ENCODE results near the gene ATG16L2. TPM values are rescaled to one million over a fixed set of nuclear protein-coding genes. Genes with fewer than 3 reads are reported as not detected.
"Not testable (repeated sequence)": the region's sequence is repeated elsewhere in the genome, so short reads cannot be mapped to it uniquely, and the experiment has no call there.

ATG16L2 gene
- total RNA-seq, 4 donors from 2014 or later = 50.2 to 206 (median 85.3) TPM

- DNase-seq = no peak
- Histone ChIP-seq H3K4me1 (peaks cover 0 to 7% (median 0%) of the 10 kb centered on the region in 4 donors), H3K27me3 (no peaks in the 10 kb centered on the region), H3K9me3 (no peaks in the 10 kb centered on the region), H3K36me3 (no peaks in the 10 kb centered on the region), H3K4me3 (no peak overlapping the region), H3K27ac (peak overlapping the region in 3 of 4 donors; percentile 5 to 32 (median 5))
- 19 to 26% methylated on average over 3 of the region's 3 CpGs for WGBS, 2 donors (ENCODE audit: low coverage in 1 of 2)
- TF ChIP-seq CTCF (IDR thresholded peaks at IDR 0.05) = no peak
- TF ChIP-seq POLR2A (IDR thresholded peaks at IDR 0.05) = no peak
- no peak for TF ChIP-seq EP300 (IDR thresholded peaks at IDR 0.05; ENCODE audit: low read depth)
- no peak for TF ChIP-seq POLR2AphosphoS5 (IDR thresholded peaks at IDR 0.05)
- intact Hi-C loops (cut with DNase I; ENCODE audit: low total_unique reads) = no loop called here
- in situ Hi-C loops (cut with MboI; ENCODE audit: low pct_ligation_motif_present in 1 of 4, low pct_unique_long_range_greater_than_20kb in 1 of 4, low sequenced_read_pairs in 3 of 4) = no loop called here
Observed at GRCh38 chr11:72856551-72857345, 42.5 kb downstream of the ATG16L2 start.

- DNase-seq; H3K27me3 ChIP-seq; in situ Hi-C loops (cut with MboI; ENCODE audit: low pct_ligation_motif_present in 1 of 4, low pct_unique_long_range_greater_than_20kb in 1 of 4, low sequenced_read_pairs in 3 of 4); intact Hi-C loops (cut with DNase I; ENCODE audit: low total_unique reads); H3K9me3 ChIP-seq; H3K4me3 ChIP-seq; H3K27ac ChIP-seq; H3K36me3 ChIP-seq; H3K4me1 ChIP-seq: not testable (repeated sequence)
- WGBS, 2 donors (ENCODE audit: low coverage in 1 of 2) = 86 to 97% methylated on average over 2 of the region's 2 CpGs
Observed at GRCh38 chr11:72858267-72858666, 44.1 kb downstream of the ATG16L2 start.

GRCh38 chr11:72859126-72859525 is 44.9 kb downstream of the ATG16L2 start:
- Histone ChIP-seq H3K27ac (no peak overlapping the region), H3K27me3 (no peaks in the 10 kb centered on the region), H3K4me3 (no peak overlapping the region), H3K9me3 (no peaks in the 10 kb centered on the region), H3K4me1 (peaks cover 0 to 7% (median 1%) of the 10 kb centered on the region in 4 donors), H3K36me3 (no peaks in the 10 kb centered on the region)
- TF ChIP-seq POLR2A (IDR thresholded peaks at IDR 0.05) = no peak
- TF ChIP-seq POLR2AphosphoS5 (IDR thresholded peaks at IDR 0.05) = no peak
- no peak for TF ChIP-seq CTCF (IDR thresholded peaks at IDR 0.05)
- no peak for TF ChIP-seq EP300 (IDR thresholded peaks at IDR 0.05; ENCODE audit: low read depth)
- DNase-seq = no peak
- 84 to 95% methylated on average over 3 of the region's 3 CpGs for WGBS, 2 donors (ENCODE audit: low coverage in 1 of 2)
- intact Hi-C loops (cut with DNase I; ENCODE audit: low total_unique reads) = no loop called here
- in situ Hi-C loops (cut with MboI; ENCODE audit: low pct_ligation_motif_present in 1 of 4, low pct_unique_long_range_greater_than_20kb in 1 of 4, low sequenced_read_pairs in 3 of 4) = no loop called here

GRCh38 chr11:72860010-72860409 is 45.8 kb downstream of the ATG16L2 start:
- Histone ChIP-seq H3K36me3 (no peaks in the 10 kb centered on the region), H3K9me3 (no peaks in the 10 kb centered on the region), H3K27me3 (no peaks in the 10 kb centered on the region), H3K4me3 (no peak overlapping the region), H3K27ac (no peak overlapping the region), H3K4me1 (peaks cover 0 to 14% (median 5%) of the 10 kb centered on the region in 4 donors)
- DNase-seq = no peak
- WGBS, 2 donors (ENCODE audit: low coverage in 1 of 2) = 83 to 96% methylated on average over 2 to 4 of the region's 4 CpGs
- in situ Hi-C loops (cut with MboI; ENCODE audit: low pct_ligation_motif_present in 1 of 4, low pct_unique_long_range_greater_than_20kb in 1 of 4, low sequenced_read_pairs in 3 of 4) (no loop called here), intact Hi-C loops (cut with DNase I; ENCODE audit: low total_unique reads) (no loop called here)
- TF ChIP-seq CTCF (IDR thresholded peaks at IDR 0.05) (no peak), EP300 (IDR thresholded peaks at IDR 0.05; ENCODE audit: low read depth) (no peak), POLR2AphosphoS5 (IDR thresholded peaks at IDR 0.05) (no peak), POLR2A (IDR thresholded peaks at IDR 0.05) (no peak)
